MV-4-11 (cell line): Measurements from ENCODE around the gene CDK9.

Experiments
- DNase-seq: peaks from one replicate; lab custom pipeline; 2025; lab: John Stamatoyannopoulos, UW

The CDK9 gene

DNA sequence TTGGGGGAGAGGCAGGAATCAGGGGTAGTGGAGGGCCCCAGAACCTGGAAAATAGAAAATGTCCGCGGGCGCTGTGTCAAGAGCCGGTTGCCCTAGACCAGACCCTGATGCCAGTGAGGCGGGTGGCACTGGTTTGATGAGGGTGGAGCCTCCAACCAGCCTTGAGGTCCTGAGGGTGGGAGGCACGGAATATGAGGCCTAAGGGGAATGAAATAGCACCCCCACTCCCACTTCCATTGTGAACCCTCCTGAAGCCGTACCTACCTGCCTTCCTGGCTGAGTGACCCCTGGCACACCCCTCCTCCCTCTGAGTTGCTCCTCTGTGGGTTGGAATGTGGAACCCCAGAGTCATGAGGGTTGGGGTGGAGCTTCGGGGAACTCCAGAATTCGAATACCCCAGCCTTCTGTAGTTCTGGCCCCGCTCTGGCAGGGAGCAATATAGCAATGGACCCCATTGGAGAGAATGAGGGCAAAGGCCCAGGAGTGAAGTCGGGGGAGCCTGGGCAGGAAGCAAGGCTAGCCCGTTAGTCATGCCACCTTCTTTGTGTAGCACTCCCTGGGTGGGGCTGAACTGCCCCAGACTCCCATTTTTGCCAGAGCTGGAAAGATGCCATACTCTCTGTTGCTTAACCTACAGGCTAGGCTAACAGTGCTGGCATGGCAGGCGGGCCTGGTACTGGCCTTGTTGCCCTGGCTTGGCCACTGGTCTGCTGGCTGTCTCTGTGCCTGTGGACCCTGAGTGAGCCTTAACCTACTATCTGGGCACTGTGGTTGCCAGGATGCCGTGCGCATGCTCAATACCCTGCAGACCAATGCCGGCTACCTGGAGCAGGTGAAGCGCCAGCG, 17.9 kb downstream of the CDK9 start:
- peak; percentile 15 for DNase-seq

DNA sequence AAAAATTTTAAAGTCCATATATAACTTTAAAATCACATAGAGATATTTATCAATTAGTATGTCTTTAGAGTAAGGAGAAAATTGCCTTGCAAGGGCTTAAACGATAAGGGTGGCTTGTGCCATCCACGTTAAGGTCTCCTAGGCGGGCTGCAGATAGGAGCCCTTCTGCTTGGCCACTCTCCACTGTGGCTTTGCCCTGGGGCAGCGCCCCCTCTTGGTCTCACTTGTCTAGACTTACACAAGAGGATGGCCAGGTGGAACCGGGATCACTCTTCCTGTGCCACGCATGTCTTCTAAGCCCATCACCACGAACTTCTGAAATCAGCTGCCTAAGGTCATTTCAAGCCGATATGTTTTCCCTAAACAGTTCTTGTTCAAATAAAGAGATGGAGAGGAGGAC, 19.8 kb downstream of the CDK9 start:
- peak; percentile 12 for DNase-seq

DNA sequence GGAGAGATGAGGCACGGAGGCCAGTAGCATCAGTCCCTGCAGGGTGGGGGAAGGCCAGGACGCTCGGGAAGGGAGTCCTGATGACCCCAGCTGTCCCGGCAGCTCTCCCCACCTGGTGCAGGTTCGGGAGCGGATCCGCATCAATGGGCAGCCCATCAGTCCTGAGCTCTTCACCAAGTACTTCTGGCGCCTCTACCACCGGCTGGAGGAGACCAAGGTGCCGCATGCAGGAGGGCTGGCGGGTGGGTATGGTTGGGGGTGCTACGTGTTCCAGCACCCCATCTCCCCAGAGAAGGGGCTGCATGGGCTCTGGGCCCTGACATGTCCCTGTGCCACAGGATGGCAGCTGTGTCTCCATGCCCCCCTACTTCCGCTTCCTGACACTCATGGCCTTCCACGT, 21.0 kb downstream of the CDK9 start:
- DNase-seq: no peak

DNA sequence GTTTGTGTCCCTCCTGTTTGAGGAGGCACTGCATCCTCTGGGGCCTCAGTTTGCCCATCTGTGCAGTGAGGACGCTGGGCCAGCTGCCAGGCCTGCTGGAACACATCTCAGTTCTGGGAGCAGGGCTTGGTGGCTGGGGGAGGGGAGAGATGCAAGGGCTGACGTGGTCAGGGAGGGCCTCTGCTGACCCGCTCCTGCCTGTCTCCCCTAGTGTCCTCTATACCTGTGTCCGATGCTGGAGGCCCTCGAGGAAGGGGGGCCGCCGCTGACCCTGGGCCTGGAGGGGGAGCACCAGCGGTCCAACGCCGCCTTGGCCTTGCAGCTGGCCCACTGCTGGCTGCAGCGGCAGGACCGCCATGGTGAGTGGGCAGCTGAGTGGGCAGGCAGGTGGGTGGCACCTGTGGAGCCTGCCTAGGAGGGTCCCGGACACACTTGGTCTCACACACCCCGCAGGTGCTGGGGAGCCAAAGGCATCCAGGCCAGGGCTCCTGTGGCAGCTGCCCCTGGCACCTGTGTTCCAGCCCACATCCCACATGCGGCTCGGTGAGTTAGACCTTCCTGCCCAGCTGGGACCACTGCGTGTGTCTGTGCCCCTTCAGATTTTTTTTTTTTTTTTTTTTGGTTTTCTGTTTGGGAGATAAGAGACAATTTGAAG, 22.6 kb downstream of the CDK9 start:
- DNase-seq: no peak

DNA sequence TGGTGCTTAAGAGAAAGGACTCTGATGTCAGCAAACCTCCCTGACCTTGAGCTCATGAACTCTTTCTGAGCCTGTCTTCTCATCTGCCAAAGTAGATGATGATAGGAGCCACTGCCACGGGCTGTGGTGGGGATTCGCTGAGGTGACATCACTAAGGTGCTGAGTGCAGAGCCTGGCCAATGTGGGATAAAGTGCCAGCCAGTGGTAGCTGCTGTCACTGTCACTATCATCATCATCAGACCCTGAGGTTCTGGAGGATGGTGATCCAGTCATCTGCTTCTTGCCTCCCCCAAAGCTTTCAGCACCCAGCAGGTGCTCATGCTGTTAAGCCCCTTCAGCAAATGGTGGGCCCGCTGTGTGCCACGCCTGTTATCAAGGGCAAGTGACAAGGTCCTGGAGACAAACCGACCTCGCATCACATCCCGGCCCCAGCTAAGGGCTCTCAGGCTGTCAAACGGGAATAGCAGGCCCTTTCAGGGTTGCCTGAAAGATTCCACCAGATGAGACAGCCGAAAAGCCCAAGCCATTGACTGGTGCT, 23.2 kb downstream of the CDK9 start:
- no peak for DNase-seq

DNA sequence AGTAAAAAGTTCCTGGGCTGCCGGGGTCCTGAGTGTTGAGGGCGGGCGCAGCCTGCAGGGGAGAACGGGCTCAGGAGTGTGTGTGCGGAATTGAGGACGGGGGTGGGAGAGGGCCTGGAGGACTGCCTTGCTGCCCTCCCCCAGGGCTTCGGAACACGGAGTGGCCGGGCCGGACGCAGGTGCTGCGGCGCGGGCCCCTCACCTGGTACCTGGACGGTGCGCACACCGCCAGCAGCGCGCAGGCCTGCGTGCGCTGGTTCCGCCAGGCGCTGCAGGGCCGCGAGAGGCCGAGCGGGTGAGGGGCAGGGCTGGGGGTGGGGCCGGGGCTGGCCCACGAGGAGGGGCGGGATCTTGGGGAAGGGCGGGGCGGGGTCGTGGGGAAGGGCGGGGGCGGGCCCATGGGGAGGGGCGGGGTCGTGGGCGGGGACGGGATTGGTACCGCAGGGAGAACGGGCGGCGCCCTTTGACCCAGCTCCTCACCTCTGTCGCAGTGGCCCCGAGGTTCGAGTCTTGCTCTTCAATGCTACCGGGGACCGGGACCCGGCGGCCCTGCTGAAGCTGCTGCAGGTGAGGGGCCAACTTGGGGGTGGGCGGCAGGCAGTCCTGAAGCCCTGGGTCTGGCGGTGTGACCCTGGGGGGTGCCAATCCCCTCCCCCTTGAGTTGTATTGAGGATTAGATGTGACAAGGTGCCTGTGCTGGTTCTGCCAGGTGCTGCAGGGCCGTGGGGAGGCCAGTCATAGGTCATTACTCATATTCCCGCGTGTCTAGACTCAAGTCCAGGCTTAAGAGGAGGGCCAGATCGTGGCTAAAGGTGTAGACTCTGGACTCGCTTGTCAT, 23.9 kb downstream of the CDK9 start:
- no peak for DNase-seq

DNA sequence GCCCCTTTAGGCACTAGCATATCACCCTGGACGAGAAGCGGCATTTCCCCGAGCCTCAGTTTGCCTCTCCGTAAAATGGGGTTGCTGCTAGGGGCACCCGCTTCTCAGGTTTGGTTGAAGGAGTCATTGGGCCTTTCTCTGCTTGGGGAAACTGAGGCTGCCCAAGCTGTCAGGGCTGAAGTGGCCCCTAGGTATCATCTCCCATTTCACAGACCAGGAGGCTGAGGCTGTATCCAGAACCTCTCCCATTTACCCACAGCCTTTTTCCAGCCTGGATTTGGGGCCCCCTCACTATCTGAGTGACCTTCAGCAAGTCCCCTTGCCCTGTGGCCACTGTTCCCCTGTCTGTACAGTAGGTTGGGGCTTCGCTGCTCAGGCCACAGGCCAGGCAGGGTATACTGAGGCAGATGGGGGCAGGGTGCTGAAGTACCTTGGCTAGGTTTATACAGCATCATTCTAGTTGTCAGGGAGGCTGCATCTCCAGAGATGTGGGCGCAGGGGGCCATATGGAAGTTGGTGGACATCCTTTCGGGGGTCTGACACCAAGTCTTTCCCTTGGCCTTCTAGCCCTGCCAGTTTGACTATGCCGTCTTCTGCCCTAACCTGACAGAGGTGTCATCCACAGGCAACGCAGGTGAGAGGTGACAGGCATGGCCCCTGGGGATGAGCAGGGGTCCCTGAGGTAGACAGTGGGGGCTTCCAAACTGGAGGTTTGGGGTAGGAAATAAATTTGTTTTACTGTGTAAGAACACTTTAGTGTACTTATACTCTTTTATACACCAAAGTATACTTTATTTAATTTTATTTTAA, 24.7 kb downstream of the CDK9 start:
- no peak for DNase-seq

DNA sequence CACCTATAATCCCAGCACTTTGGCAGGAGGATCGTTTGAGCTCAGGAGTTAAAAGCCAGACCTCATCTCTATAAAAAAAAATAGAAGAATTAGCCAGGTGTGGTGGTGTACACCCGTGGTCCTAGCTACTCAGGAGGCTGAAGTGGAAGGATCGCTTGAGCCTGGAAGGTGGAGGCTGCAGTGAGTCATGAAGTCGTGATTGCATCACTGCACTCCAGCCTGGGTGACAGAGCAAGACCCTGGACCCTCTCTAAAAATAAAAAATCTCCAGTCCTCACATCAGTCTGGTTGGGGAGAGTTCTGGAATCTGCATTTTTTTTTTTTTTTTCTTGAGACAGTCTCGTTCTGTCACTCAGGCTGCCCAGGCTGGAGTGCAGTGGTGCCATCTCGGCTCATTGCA, 26.2 kb downstream of the CDK9 start:
- DNase-seq: no peak

DNA sequence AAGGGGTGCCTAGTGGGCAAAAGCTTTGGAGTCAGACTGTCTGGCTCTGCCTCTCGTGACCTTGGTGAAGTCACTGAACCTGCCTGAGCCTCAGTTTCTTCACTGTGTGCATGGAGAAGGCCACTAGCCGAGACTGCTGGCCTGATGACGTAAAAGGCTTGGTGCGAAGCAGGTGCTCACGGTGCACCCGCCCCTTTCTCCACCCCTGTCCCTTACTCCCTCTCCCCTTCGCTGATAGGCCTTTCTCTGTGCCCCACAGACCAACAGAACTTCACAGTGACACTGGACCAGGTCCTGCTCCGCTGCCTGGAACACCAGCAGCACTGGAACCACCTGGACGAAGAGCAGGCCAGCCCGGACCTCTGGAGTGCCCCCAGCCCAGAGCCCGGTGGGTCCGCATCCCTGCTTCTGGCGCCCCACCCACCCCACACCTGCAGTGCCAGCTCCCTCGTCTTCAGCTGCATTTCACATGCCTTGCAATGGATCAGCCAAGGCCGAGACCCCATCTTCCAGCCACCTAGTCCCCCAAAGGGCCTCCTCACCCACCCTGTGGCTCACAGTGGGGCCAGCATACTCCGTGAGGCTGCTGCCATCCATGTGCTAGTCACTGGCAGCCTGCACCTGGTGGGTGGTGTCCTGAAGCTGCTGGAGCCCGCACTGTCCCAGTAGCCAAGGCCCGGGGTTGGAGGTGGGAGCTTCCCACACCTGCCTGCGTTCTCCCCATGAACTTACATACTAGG, 27.3 kb downstream of the CDK9 start:
- DNase-seq: no peak

DNA sequence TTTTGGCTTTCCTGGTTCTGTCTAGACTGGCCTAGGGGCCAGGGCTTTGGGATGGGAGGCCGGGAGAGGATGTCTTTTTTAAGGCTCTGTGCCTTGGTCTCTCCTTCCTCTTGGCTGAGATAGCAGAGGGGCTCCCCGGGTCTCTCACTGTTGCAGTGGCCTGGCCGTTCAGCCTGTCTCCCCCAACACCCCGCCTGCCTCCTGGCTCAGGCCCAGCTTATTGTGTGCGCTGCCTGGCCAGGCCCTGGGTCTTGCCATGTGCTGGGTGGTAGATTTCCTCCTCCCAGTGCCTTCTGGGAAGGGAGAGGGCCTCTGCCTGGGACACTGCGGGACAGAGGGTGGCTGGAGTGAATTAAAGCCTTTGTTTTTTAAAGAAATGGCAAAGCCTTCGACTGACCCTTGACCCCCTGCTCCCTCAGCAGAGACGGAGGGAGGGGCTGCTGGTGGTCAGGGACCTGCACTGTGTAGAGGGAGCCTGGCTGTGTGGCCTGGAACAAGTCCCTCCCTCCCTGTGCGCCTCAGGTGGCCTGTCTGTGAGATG, 27.9 kb downstream of the CDK9 start:
- no peak for DNase-seq

DNA sequence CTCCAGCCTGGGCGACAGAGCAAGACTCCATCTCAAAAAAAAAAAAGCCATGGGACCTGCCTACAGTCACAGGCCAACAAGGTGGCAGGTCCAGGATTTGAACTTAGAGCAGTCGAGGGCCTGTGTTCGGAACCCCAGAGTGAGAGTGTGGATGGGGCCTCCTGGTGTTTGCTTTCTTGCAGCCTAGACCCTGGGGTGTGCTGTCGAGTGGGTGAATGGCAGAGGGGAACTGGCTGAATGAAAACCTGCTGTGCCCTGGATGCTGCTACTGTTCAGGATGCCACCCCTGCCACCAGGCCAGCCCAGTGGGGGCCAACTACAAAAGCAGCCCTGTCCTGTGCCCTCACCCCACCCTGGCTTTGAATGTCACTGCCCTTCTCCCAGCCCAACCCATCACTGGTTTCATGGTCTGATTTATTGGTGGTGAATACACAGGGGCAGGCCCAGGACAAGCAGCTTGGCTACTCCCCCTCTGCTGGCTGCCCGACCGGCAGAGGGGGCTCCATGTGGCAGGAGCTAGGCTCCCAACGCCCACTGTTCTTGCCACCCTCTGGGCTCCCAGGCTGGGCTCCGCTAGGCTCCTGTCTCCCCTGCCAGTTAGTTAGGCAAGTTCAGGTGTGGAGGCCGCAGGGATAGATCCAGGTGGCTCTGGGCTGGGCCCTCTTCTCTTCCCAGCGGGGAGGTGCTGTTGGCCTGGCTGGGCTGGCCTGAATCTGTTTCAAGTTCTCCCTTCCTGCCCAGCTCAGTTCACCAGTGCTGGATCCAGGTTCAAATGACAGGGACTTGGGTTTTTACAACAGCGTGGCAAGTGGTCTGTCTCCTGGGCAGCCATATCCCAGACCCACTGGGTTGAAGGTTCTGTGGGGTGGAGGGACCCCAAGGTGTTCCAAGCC, 29.0 kb downstream of the CDK9 start:
- DNase-seq: no peak

DNA sequence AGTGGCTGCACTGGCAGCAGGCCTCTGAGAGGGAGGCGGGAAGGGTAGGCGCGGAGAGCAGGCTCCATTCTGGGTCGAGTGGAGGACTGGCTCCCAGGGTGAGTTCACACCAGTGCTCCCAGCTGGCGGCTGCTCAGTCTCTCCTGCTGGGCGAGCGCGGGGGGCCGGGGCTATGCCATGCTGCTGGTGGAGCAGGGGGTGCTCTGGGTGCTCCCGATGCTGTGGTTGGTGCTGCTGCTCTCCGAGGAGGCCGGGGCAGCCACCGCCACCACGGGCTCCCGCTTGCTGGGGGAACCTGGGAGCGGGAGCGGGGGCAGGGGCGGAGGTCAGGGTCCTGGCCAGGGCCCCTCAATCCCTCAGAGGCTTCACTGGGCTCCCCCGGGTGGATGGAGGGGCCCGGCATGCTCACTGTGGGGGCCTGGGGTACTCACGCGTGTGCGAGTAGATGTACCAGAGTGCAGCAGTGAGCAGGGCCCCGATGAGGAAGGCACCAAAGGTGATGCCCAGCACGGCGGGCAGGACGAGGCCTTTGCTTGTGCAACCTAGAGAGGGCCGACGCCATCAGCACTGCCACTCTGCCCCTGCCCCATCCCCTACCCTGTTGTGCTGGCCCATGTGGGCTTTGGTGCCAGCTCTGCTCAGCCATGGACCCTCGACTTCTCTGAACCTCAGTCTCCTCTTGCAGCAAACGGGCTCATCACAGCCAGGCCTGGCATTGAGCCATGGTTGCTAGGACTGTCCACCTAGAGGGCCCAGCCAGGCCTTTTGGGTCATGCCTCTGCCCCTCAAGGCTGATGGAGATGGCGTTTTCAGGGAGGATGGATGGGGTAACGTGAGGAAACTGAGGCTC, 29.9 kb downstream of the CDK9 start:
- no peak for DNase-seq

DNA sequence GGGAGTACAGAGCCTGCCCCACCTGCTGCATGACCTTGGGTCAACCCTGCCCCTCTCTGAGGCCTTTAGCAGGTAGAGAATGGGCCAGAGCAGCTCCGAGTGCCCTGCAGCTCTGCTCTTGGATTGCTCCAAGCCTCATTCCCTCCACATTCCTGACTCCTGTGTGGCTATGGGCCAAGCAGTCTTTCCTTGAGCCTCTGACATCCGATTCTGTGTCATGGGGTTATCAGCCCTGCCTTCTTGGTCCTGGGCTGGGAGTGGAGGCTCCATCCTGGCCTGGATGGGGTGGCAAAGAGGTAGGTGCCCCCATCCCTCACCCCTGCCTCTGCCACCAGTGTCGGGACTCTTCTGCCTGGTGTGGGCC, 30.5 kb downstream of the CDK9 start:
- no peak for DNase-seq

DNA sequence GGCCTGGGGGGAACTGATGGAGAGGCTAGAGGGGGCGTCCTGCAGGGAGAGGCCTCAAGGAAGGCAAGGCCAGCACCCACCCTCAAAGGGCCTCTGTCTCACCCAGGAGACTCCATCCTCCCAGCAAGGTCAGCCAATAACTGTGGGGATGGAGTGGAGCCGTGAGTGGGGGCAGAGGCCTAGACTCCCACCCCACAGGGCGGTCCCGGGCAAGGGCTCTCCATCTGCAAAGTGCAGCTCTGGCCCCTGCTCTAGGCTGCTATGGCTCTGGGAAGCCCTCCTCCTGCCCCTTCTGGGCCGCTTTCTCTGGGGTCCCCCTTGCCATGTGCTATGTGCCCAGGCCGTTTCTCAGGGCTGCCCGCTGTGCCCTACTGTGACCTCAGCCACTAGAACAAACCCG, 30.9 kb downstream of the CDK9 start:
- DNase-seq: no peak

DNA sequence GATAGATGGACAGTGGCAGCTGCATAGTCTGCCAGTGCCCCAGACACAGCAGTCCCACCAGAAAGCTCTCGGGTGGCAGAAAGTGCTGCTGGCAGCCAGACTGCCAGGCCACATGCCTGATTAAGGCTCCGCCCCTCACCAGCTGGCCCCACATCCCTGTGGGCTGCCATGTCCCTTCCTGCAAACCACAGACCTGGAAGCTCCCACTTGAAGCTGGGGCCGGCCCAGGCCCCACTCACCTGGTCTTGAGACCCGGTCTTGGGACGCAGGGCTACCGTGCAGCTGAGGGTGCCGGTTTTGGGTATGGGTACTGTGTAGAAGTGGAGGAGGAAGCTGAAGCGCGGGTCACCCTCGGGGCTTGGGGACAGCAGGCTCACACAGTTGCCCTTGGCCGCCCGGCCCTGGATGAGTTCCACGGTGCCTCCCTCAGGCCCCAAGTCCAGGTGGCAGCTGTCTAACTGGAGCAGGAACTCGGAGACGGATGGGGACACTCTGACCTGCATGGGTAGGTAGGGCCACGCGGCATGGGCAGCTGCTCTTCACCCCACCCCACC, 32.1 kb downstream of the CDK9 start:
- DNase-seq: no peak

DNA sequence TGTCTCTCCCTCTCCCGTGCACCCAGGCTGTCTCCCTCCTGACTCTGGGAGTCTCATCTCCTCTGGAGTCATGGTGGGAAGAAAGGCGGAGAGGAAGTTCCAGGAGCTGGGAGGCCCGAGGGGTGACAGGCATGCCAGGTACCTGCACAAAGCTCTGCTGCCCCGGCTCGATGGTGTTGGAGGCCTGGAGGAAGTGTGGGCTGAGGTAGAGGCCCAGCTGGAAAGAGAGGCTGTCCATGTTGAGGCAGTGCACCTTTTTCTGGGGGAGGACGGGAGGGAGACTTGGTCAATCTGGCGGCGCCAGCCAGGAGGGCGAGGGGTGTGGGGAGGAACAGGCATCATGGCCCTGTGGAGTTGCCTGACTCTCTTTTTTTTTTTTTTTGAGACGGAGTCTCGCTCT, 32.7 kb downstream of the CDK9 start:
- DNase-seq: no peak

DNA sequence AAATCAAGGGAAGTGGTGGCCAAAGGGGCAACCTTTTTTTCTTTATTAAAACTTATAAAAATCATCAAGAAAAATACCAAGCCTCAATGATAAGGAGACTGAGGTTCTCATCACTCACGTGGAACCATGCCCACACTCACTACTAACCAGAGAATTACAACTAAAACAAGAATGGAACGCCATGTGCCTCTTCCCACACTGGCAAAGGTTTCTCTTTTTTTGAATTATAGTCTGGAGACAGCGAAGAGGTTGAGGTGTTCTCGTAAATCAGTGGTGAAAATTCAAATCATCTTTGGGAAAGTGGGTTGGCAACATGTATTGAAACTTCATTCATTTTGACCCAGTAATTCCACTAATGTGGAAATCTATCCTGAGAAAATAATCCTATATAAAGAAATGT, 36.3 kb downstream of the CDK9 start:
- no peak for DNase-seq

DNA sequence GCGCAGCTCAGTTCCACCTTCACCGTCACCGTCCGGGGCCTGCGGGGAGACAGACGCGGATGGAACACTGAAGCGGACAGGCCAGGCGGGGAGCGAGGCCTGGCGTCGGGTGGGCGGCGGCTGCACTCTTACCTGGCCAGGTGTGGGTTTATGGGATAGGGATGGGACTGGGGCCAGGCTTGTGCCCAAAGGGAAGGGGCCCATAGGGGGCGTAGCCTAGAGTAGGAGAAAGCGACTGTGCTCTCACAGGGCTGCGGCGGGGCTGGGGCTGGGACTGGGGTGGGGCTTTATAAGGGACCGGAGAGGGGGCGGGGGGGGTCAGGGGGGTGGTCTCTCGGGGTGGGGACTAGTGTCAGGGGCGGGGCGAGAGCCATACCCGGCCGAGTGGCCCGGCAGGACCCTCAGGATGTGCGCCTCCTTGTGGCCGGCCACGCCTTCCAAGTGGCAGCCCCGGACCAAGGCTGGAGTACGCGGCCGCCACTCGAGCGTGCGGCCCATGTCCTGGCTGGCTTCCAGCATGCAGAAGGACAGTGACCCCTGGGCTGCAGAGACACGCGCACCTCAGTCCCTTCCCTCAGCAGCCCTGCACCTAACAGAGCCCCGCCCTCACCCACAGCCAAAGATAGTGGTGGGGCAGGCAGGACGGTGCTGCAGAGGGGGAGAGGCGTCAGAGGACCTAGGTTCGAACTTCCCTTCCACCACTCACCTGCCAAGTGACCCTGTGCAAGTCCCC, 39.7 kb downstream of the CDK9 start:
- DNase-seq: no peak
